ENCODE measurements around the gene SLC1A5. TPM values are rescaled to one million over a fixed set of nuclear protein-coding genes. Genes with fewer than 3 reads are reported as not detected.

SLC1A5 gene
- total RNA-seq, 1 experiment from 2014 or later = 284 TPM

DNA sequence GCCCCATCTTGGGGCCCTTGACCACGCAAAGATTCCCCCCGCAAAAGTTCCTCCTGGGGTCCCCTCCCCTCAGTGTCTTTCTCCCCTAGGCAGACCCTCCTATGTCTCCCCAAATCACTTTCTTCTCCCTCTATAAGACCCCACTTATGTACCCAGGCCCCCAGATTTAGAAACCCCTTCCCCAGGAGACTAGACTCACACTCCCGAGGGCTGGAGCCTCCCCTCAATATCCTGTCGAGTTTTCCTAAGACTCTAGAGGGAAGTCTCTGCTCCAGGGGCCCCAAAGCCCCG lies 1.4 kb downstream of the SLC1A5 start:
- CTCF ChIA-PET = no interaction called here
- POLR2A ChIA-PET = interaction anchor here (3.3 to 3.4 kb wide), 2 partner anchors 24 to 43 kb away, joined by 25 to 26 read pairs; no protein-coding TSS in a partner anchor
- ATAC-seq (no peak), DNase-seq (ENCODE audit: low read depth, low spot score) (no peak)
- BruUV-seq (replicated peaks) = no TSS peak
- no peaks in the 10 kb centered on the region for H3K9me3 ChIP-seq (ENCODE audit: control insufficient read depth in 1 of 2, insufficient read depth in 1 of 2, low read depth in 1 of 2, low read length in 2 of 2)
- no peaks in the 10 kb centered on the region for H3K9me2 ChIP-seq (ENCODE audit: insufficient read depth)
- intact Hi-C loops (cut with micrococcal nuclease) = loop anchor here (5.0 kb wide), 1 partner anchor 45 kb away; no protein-coding TSS in a partner anchor
- peak overlapping the region; percentile 93 to 96 for H3K4me3 ChIP-seq (replicated peaks in 1 of 2; ENCODE audit: low read depth in 1 of 2, low read length in 2 of 2)
- H3K27ac ChIP-seq (ENCODE audit: low read depth, low read length) = peak overlapping the region; percentile 91
- H4K20me1 ChIP-seq (ENCODE audit: insufficient read depth) = peaks cover 4% of the 10 kb centered on the region; the same call in 1 of the 2 replicates
- H3K9ac ChIP-seq (ENCODE audit: low read length) = peak overlapping the region; percentile 92
- H3K79me2 ChIP-seq (ENCODE audit: insufficient read depth, low read length) = peaks cover 64% of the 10 kb centered on the region
- peaks cover 32 to 52% of the 10 kb centered on the region in 2 experiments for H3K4me1 ChIP-seq (ENCODE audit: control insufficient read depth in 1 of 2, insufficient read depth in 2 of 2, low read length in 2 of 2)
- peaks cover 14 to 33% of the 10 kb centered on the region in 2 experiments; a peak in 3 of 4 replicates for H3K36me3 ChIP-seq (ENCODE audit: control insufficient read depth in 1 of 2, insufficient read depth in 2 of 2, low read length in 2 of 2)
- TF ChIP-seq ELF1 (IDR thresholded peaks at IDR 0.05; ENCODE audit: borderline replicate concordance, low read depth) = no peak
- peak; percentile 22; the same call in 1 of the 2 replicates for TF ChIP-seq MAX (IDR thresholded peaks at IDR 0.05)
- RAD21 ChIA-PET (ENCODE audit: low non-redundant PET in 1 of 2, low total read pairs in 2 of 2, uncharacterized antibody in 2 of 2, unreplicated experiment in 2 of 2) = no interaction called here
- no peak overlapping the region for H2AFZ ChIP-seq (ENCODE audit: low read depth, low read length, poor library complexity, severe bottlenecking)
- no peaks in the 10 kb centered on the region for H3K27me3 ChIP-seq (ENCODE audit: insufficient read depth, low read length)
- peak overlapping the region; percentile 77 for H3K4me2 ChIP-seq (ENCODE audit: low read length)

- DNase-seq (ENCODE audit: low read depth, low spot score) = no peak
- POLR2A ChIA-PET = interaction anchor here (1.6 to 3.4 kb wide), 2 partner anchors 43 to 44 kb away, joined by 5 to 26 read pairs; no protein-coding TSS in a partner anchor
- BruUV-seq (replicated peaks) = TSS peak; percentile 36
- TF ChIP-seq JUND (IDR thresholded peaks at IDR 0.05) (peak; percentile 70), ATF3 (IDR thresholded peaks at IDR 0.05) (no peak), ZNF274 (IDR thresholded peaks at IDR 0.05; ENCODE audit: low read depth, low read length) (no peak), ELF1 (IDR thresholded peaks at IDR 0.05; ENCODE audit: borderline replicate concordance, low read depth) (no peak; the same call in 1 of the 2 replicates), ZFX (IDR thresholded peaks at IDR 0.05) (peak; percentile 34; the same call in 1 of the 2 replicates), MAX (IDR thresholded peaks at IDR 0.05) (peak; percentile 62), YY1 (IDR thresholded peaks at IDR 0.05; ENCODE audit: extremely low read depth, insufficient replicate concordance, low read depth, low read length) (no peak), TCF7L2 (IDR thresholded peaks at IDR 0.05; ENCODE audit: borderline replicate concordance, extremely low read depth, insufficient read depth, insufficient read length) (peak; percentile 42), CBX3 (IDR thresholded peaks at IDR 0.05; ENCODE audit: low read depth) (no peak), EGR1 (IDR thresholded peaks at IDR 0.05; ENCODE audit: low read depth) (peak; percentile 29; the same call in 1 of the 2 replicates), ZBTB33 (IDR thresholded peaks at IDR 0.05; ENCODE audit: extremely low read depth, insufficient replicate concordance, low read length) (no peak)
- TF ChIP-seq, protein P1, sequence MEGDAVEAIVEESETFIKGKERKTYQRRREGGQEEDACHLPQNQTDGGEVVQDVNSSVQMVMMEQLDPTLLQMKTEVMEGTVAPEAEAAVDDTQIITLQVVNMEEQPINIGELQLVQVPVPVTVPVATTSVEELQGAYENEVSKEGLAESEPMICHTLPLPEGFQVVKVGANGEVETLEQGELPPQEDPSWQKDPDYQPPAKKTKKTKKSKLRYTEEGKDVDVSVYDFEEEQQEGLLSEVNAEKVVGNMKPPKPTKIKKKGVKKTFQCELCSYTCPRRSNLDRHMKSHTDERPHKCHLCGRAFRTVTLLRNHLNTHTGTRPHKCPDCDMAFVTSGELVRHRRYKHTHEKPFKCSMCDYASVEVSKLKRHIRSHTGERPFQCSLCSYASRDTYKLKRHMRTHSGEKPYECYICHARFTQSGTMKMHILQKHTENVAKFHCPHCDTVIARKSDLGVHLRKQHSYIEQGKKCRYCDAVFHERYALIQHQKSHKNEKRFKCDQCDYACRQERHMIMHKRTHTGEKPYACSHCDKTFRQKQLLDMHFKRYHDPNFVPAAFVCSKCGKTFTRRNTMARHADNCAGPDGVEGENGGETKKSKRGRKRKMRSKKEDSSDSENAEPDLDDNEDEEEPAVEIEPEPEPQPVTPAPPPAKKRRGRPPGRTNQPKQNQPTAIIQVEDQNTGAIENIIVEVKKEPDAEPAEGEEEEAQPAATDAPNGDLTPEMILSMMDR (IDR thresholded peaks at IDR 0.05 in 2 of 3, conservative IDR thresholded peaks at IDR 0.05 in 1 of 3; ENCODE audit: borderline replicate concordance in 1 of 3, insufficient read depth in 1 of 3, low read depth in 2 of 3, low read length in 2 of 3) = no peak
Measured at GRCh38 chr19:46786236-46787039, 2.0 kb downstream of the SLC1A5 start.

More at GRCh38 chr19:46786236-46787039, 2.0 kb downstream of the SLC1A5 start:
- Histone ChIP-seq H3K27me3 (ENCODE audit: insufficient read depth, low read length) (no peaks in the 10 kb centered on the region), H3K9me2 (ENCODE audit: insufficient read depth) (no peaks in the 10 kb centered on the region), H3K36me3 (ENCODE audit: control insufficient read depth in 1 of 2, insufficient read depth in 2 of 2, low read length in 2 of 2) (peaks cover 20 to 38% of the 10 kb centered on the region in 2 experiments; a peak in 3 of 4 replicates), H3K9me3 (ENCODE audit: control insufficient read depth in 1 of 2, insufficient read depth in 1 of 2, low read depth in 1 of 2, low read length in 2 of 2) (no peaks in the 10 kb centered on the region), H3K4me1 (ENCODE audit: control insufficient read depth in 1 of 2, insufficient read depth in 2 of 2, low read length in 2 of 2) (peaks cover 30 to 55% of the 10 kb centered on the region in 2 experiments), H2AFZ (ENCODE audit: low read depth, low read length, poor library complexity, severe bottlenecking) (no peak overlapping the region), H3K79me2 (ENCODE audit: insufficient read depth, low read length) (peaks cover 70% of the 10 kb centered on the region), H3K27ac (ENCODE audit: low read depth, low read length) (peak overlapping the region; percentile 91), H3K9ac (ENCODE audit: low read length) (peak overlapping the region; percentile 92), H3K4me3 (replicated peaks in 1 of 2; ENCODE audit: low read depth in 1 of 2, low read length in 2 of 2) (peak overlapping the region; percentile 93 to 96), H3K4me2 (ENCODE audit: low read length) (peak overlapping the region; percentile 77), H4K20me1 (ENCODE audit: insufficient read depth) (peaks cover 8% of the 10 kb centered on the region; the same call in 1 of the 2 replicates)
- intact Hi-C loops (cut with micrococcal nuclease) = loop anchor here (5.0 kb wide), 1 partner anchor 46 kb away; no protein-coding TSS in a partner anchor
- peak; percentile 20 for ATAC-seq
- ChIA-PET RAD21 (ENCODE audit: low non-redundant PET in 1 of 2, low total read pairs in 2 of 2, uncharacterized antibody in 2 of 2, unreplicated experiment in 2 of 2) (no interaction called here), CTCF (interaction anchor here (1.2 kb wide), 1 partner anchor 54 kb away, joined by 7 read pairs; no protein-coding TSS in a partner anchor)

All from HCT116 (cell line).